Measurements from ENCODE around the gene COQ6.
"Not testable (repeated sequence)": the region's sequence is repeated elsewhere in the genome, so short reads cannot be mapped to it uniquely, and the experiment has no call there.

COQ6 gene

GRCh38 chr14:73968885-73969284, 18.8 kb downstream of the COQ6 start:
- DNase-seq (ENCODE audit: extremely low spot score) = no peak
- ChIA-PET POLR2A (no interaction called here), CTCF (interaction anchor here (1.0 to 1.6 kb wide), 3 partner anchors 10 to 14 kb away, joined by 4 to 5 read pairs (median 5); no protein-coding TSS in a partner anchor)
- TF ChIP-seq CTCF (IDR thresholded peaks at IDR 0.05; ENCODE audit: control extremely low read depth, extremely low read depth, low read depth, missing control alignments) = no peak

GRCh38 chr14:73973497-73973896, 23.4 kb downstream of the COQ6 start:
- ChIA-PET CTCF (interaction anchor here (0.7 to 1.4 kb wide), 3 partner anchors 13 to 184 kb away, joined by 3 read pairs; partner anchors contain the start of genes COQ6 and FAM161B), POLR2A (no interaction called here)
- DNase-seq (ENCODE audit: extremely low spot score) = no peak
- TF ChIP-seq CTCF (IDR thresholded peaks at IDR 0.05; ENCODE audit: control extremely low read depth, extremely low read depth, low read depth, missing control alignments) = no peak

GRCh38 chr14:73976125-73976524, 26.0 kb downstream of the COQ6 start:
- ChIA-PET POLR2A (no interaction called here), CTCF (no interaction called here)
- no peak for TF ChIP-seq CTCF (IDR thresholded peaks at IDR 0.05; ENCODE audit: control extremely low read depth, extremely low read depth, low read depth, missing control alignments)
- DNase-seq (ENCODE audit: extremely low spot score) = no peak

- ChIA-PET CTCF (interaction anchor here (1.0 to 1.2 kb wide), 2 partner anchors 25 to 31 kb away, joined by 3 read pairs; no protein-coding TSS in a partner anchor), POLR2A (no interaction called here)
- no peak for DNase-seq (ENCODE audit: extremely low spot score)
- TF ChIP-seq CTCF (IDR thresholded peaks at IDR 0.05; ENCODE audit: control extremely low read depth, extremely low read depth, low read depth, missing control alignments) = no peak
Measured at GRCh38 chr14:73977896-73978295, 27.8 kb downstream of the COQ6 start.

GRCh38 chr14:73988065-73988464, 38.0 kb downstream of the COQ6 start:
- ChIA-PET POLR2A (no interaction called here), CTCF (no interaction called here)
- TF ChIP-seq CTCF (IDR thresholded peaks at IDR 0.05; ENCODE audit: control extremely low read depth, extremely low read depth, low read depth, missing control alignments) = no peak

GRCh38 chr14:73988656-73989055, 38.6 kb downstream of the COQ6 start:
- CTCF ChIA-PET; POLR2A ChIA-PET; DNase-seq (ENCODE audit: extremely low spot score): not testable (repeated sequence)

More at GRCh38 chr14:73988065-73988464, 38.0 kb downstream of the COQ6 start:
- DNase-seq (ENCODE audit: extremely low spot score) = no peak

GRCh38 chr14:73991092-73991491, 41.0 kb downstream of the COQ6 start:
- DNase-seq (ENCODE audit: extremely low spot score) = no peak
- POLR2A ChIA-PET = no interaction called here
- TF ChIP-seq CTCF (IDR thresholded peaks at IDR 0.05; ENCODE audit: control extremely low read depth, extremely low read depth, low read depth, missing control alignments) = no peak
- CTCF ChIA-PET = no interaction called here

GRCh38 chr14:73994926-73995325, 44.8 kb downstream of the COQ6 start:
- POLR2A ChIA-PET, CTCF ChIA-PET: not testable (repeated sequence)

More at GRCh38 chr14:73994926-73995325, 44.8 kb downstream of the COQ6 start:
- not testable (repeated sequence) for DNase-seq (ENCODE audit: extremely low spot score)

Measured in GM10248 (cell line).